Keratinocyte (primary cell): ENCODE results near the gene BAHD1. TPM values are rescaled to one million over a fixed set of nuclear protein-coding genes. Genes with fewer than 3 reads are reported as not detected.

Source experiments
- DNase-seq: peaks from one replicate; pipeline ENCODE4 v3.0.0-alpha.2; 2011; ENCODE audit warnings: low read depth, missing footprints, low spot score
- FAIRE-seq: peaks from 2 replicates; lab custom pipeline; 2011; peaks lifted over from hg19 to GRCh38; lab: Jason Lieb, UNC
- H2AFZ ChIP-seq: 2 replicates; pipeline ENCODE4 v1.6.0; 2012; ENCODE audit warnings: low read length, control low read depth, inconsistent platforms; ENCODE audit not compliant: control insufficient read depth
- H3K27ac ChIP-seq: 2 replicates; pipeline ENCODE4 v1.5.1; 2011; ENCODE audit warnings: low read length; ENCODE audit not compliant: control insufficient read depth, insufficient read depth
- H3K27me3 ChIP-seq: 3 replicates; pipeline ENCODE4 v1.6.0; 2011; ENCODE audit warnings: low read length; ENCODE audit not compliant: control insufficient read depth, insufficient read depth; ENCODE audit errors: extremely low read depth
- H3K36me3 ChIP-seq, 2 experiments: 2 replicates in 1 of 2; 3 replicates in 1 of 2; pipeline ENCODE4 v1.5.1; 2011; ENCODE audit warnings: low read length in 2 of 2, mild to moderate bottlenecking in 1 of 2; ENCODE audit not compliant: control insufficient read depth in 2 of 2, insufficient read depth in 2 of 2; ENCODE audit errors: extremely low read depth in 1 of 2
- H3K4me1 ChIP-seq: 3 replicates; pipeline ENCODE4 v1.5.1; 2011; ENCODE audit warnings: low read length; ENCODE audit not compliant: control insufficient read depth, insufficient read depth; ENCODE audit errors: extremely low read depth
- H3K4me2 ChIP-seq: 3 replicates; pipeline ENCODE4 v1.6.0; 2011; ENCODE audit warnings: low read depth, low read length; ENCODE audit not compliant: control insufficient read depth, insufficient read depth; ENCODE audit errors: extremely low read depth
- H3K4me3 ChIP-seq, 3 experiments: fragments of 200-600 bp in 1 of 3; sonication (generic) in 1 of 3; 2 replicates in 2 of 3; 3 replicates in 1 of 3; pipeline ENCODE4 v1.5.1; 2011 to 2016; ENCODE audit warnings: low read length in 3 of 3, mild to moderate bottlenecking in 3 of 3, control low read depth in 2 of 3, inconsistent platforms in 1 of 3, low read depth in 1 of 3, mixed read lengths in 1 of 3, mixed run types in 1 of 3, moderate library complexity in 1 of 3; ENCODE audit not compliant: control insufficient read depth in 2 of 3, insufficient read depth in 2 of 3; ENCODE audit errors: extremely low read depth in 1 of 3
- H3K79me2 ChIP-seq: 2 replicates; pipeline ENCODE4 v1.6.0; 2012; ENCODE audit warnings: low read length; ENCODE audit not compliant: control insufficient read depth, insufficient read depth
- H3K9ac ChIP-seq: 3 replicates; pipeline ENCODE4 v1.6.0; 2011; ENCODE audit warnings: low read length; ENCODE audit not compliant: control insufficient read depth, insufficient read depth; ENCODE audit errors: extremely low read depth
- H3K9me1 ChIP-seq: 3 replicates; pipeline ENCODE4 v1.6.0; 2011; ENCODE audit warnings: low read length; ENCODE audit not compliant: control insufficient read depth, insufficient read depth; ENCODE audit errors: extremely low read depth
- H3K9me3 ChIP-seq: 2 replicates; pipeline ENCODE4 v1.5.1; 2012; ENCODE audit warnings: low read depth, low read length; ENCODE audit not compliant: control insufficient read depth
- H4K20me1 ChIP-seq: 3 replicates; pipeline ENCODE4 v1.6.0; 2011; ENCODE audit warnings: low read length; ENCODE audit not compliant: control insufficient read depth, insufficient read depth; ENCODE audit errors: extremely low read depth
- EZH2 ChIP-seq: IDR thresholded peaks from one replicate; pipeline ENCODE4 v1.6.1; 2012; ENCODE audit warnings: inconsistent platforms, mild to moderate bottlenecking, low read length, moderate library complexity
- dilution Hi-C: fragments of 300-500 bp; cut with MboI; formaldehyde crosslinking; loops from one replicate; pipeline ENCODE4 v1.7.0; 2020; ENCODE audit warnings: low sequenced_read_pairs; ENCODE audit not compliant: extremely low pct_ligation_motif_present
- polyA plus RNA-seq, 5 experiments: library from polyadenylated mRNA; depleted of rRNA in 3 of 5; stranded (reverse) in 3 of 5; stranded (forward) in 1 of 5; unstranded in 1 of 5; fragments of >200 nt; gene quantifications; 1 replicate in 1 of 5; 2 replicates in 3 of 5; 3 replicates in 1 of 5; pipeline versions ENCODE4 v1.2.1 to v1.2.3, GENCODE V29; 2011 to 2012; ENCODE audit warnings: missing spikeins in 2 of 5, low read depth in 1 of 5, low replicate concordance in 1 of 5
- TF ChIP-seq, protein P1 (sequence below), 3 experiments: IDR thresholded peaks in 1 of 3; conservative IDR thresholded peaks in 1 of 3; optimal IDR thresholded peaks in 1 of 3; 2 replicates in 2 of 3; 3 replicates in 1 of 3; pipeline versions ENCODE3 to v1.5.1; 2011; ENCODE audit warnings: low read length in 3 of 3, mild to moderate bottlenecking in 3 of 3, moderate library complexity in 2 of 3, control low read depth in 1 of 3, inconsistent platforms in 1 of 3; ENCODE audit not compliant: insufficient read depth in 2 of 3; ENCODE audit errors: extremely low read depth in 1 of 3

Gene BAHD1
- polyA plus RNA-seq, 1 donor (not counting 4 experiments of a cell fraction or from before 2014, with no cell fraction given) = 4.8 TPM

GRCh38 chr15:40463886-40464545 lies 23.3 kb downstream of the BAHD1 start:
- H3K4me1 ChIP-seq = peaks cover 12% of the 10 kb centered on the region
- no peak overlapping the region for H2AFZ ChIP-seq
- H3K4me3 ChIP-seq = no peak overlapping the region
- no peak overlapping the region for H3K4me2 ChIP-seq
- no peak for DNase-seq
- no peak overlapping the region for H3K9ac ChIP-seq
- TF ChIP-seq EZH2 = no peak
- peaks cover 10 to 18% of the 10 kb centered on the region in 2 experiments for H3K36me3 ChIP-seq
- H4K20me1 ChIP-seq = peaks cover 3% of the 10 kb centered on the region
- H3K9me1 ChIP-seq = no peaks in the 10 kb centered on the region
- H3K27me3 ChIP-seq = no peaks in the 10 kb centered on the region
- H3K27ac ChIP-seq = no peak overlapping the region
- dilution Hi-C loops = no loop called here
- FAIRE-seq = no peak
- H3K9me3 ChIP-seq = no peaks in the 10 kb centered on the region
- no peaks in the 10 kb centered on the region for H3K79me2 ChIP-seq

GRCh38 chr15:40464595-40465185 lies 23.9 kb downstream of the BAHD1 start:
- Histone ChIP-seq H3K27me3 (no peaks in the 10 kb centered on the region), H3K4me2 (no peak overlapping the region), H4K20me1 (peaks cover 3% of the 10 kb centered on the region), H3K9me1 (no peaks in the 10 kb centered on the region), H2AFZ (no peak overlapping the region), H3K4me1 (peaks cover 12% of the 10 kb centered on the region), H3K9ac (no peak overlapping the region), H3K36me3 (peaks cover 10 to 16% of the 10 kb centered on the region in 2 experiments), H3K79me2 (no peaks in the 10 kb centered on the region), H3K4me3 (no peak overlapping the region), H3K27ac (no peak overlapping the region), H3K9me3 (no peaks in the 10 kb centered on the region)
- dilution Hi-C loops = no loop called here
- TF ChIP-seq EZH2 = no peak
- TF ChIP-seq, protein P1, sequence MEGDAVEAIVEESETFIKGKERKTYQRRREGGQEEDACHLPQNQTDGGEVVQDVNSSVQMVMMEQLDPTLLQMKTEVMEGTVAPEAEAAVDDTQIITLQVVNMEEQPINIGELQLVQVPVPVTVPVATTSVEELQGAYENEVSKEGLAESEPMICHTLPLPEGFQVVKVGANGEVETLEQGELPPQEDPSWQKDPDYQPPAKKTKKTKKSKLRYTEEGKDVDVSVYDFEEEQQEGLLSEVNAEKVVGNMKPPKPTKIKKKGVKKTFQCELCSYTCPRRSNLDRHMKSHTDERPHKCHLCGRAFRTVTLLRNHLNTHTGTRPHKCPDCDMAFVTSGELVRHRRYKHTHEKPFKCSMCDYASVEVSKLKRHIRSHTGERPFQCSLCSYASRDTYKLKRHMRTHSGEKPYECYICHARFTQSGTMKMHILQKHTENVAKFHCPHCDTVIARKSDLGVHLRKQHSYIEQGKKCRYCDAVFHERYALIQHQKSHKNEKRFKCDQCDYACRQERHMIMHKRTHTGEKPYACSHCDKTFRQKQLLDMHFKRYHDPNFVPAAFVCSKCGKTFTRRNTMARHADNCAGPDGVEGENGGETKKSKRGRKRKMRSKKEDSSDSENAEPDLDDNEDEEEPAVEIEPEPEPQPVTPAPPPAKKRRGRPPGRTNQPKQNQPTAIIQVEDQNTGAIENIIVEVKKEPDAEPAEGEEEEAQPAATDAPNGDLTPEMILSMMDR (optimal IDR thresholded peaks at IDR 0.05 in 1 of 3, IDR thresholded peaks at IDR 0.05 in 1 of 3, conservative IDR thresholded peaks at IDR 0.05 in 1 of 3; ENCODE audit: extremely low read depth in 1 of 3, insufficient read depth in 2 of 3, low read length in 3 of 3) = no peak
- DNase-seq = no peak
- FAIRE-seq = no peak
